Measurements from ENCODE around the gene WWC1.
"Not testable (repeated sequence)": the region's sequence is repeated elsewhere in the genome, so short reads cannot be mapped to it uniquely, and the experiment has no call there.

Gene WWC1

DNA sequence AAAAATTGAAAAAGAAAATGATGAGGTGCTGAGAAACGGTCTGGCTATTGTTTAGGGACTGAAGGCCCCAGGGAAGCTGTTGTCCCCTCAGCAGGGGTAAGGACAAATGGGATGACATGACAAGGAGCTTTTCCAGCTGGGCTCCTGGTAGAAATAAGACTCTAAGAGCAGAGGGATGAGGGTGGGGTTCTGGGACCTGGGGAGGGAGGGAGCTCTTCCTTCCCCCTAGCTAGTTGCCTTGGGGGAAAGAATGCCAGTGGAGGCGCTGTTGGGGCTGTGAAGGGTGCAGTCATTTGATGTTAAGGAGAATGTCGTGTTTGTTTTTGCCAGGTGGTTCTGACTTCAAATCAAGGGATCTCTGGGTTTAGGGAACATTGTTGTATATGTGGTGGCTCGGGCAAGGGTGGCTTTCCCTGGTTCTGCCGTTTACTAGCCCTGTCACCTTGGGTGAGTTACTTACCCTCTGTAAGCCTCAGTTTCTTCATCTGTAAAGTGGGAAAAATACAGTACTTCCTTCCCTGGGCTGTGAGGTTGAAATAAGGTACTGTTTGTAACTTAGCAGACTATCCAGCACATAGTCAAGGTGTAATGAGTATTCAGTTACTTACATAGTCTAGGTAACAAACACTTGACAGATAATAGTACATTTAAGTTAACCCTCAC is 47.8 kb downstream of the WWC1 start:
- DNase-seq, result no peak

DNA sequence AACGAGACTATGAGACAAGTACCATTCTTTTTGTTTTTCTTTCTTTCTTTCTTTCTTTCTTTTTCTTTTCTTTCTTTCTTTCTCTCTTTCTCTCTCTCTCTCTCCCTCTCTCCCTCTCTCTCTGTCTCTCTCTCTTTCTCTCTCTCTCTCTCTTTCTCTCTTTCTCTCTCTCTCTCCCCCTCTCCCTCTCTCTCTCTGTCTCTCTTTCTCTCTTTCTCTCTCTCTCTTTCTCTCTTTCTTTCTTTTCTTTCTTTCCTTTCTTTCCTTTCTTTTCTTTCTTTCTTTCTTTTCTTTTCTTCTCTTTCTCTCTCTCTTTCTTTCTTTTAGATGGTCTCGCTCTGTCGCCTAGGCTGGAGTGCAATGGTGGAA is 48.3 kb downstream of the WWC1 start:
- DNase-seq, result not testable (repeated sequence)

- no peak for DNase-seq
These were observed 49.0 kb downstream of the WWC1 start for GRCh38 chr5:168340487-168340886.

GRCh38 chr5:168341178-168341577 is 49.7 kb downstream of the WWC1 start:
- DNase-seq, result no peak

GRCh38 chr5:168342151-168342825 is 50.8 kb downstream of the WWC1 start:
- no peak for DNase-seq

GRCh38 chr5:168342985-168343384 is 51.5 kb downstream of the WWC1 start:
- DNase-seq, result no peak

GRCh38 chr5:168346417-168346816 is 55.0 kb downstream of the WWC1 start:
- DNase-seq, result no peak

- no peak for DNase-seq
These were observed 56.1 kb downstream of the WWC1 start for GRCh38 chr5:168347368-168348083.

- DNase-seq, result no peak
These were observed 56.6 kb downstream of the WWC1 start for GRCh38 chr5:168348084-168348414.

DNA sequence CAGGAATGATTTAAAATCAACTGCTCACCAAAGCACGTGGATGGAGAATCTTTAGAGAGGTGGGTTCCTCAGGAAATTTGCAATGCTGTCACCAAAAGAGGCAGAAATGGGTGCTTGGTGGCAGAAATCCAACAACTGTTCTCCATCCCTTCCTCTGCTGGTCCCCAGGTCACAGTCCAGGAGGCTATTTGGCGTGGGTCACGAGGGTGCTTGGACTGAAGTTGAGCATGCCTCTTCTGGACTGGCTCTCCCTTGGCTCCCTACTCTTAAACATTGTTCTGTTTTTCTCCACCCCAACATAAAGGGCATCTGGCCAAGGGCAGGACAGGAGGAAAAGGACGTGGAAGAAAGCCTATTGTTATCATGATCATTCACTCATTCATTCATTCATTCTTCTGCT is 58.9 kb downstream of the WWC1 start:
- no peak for DNase-seq

DNA sequence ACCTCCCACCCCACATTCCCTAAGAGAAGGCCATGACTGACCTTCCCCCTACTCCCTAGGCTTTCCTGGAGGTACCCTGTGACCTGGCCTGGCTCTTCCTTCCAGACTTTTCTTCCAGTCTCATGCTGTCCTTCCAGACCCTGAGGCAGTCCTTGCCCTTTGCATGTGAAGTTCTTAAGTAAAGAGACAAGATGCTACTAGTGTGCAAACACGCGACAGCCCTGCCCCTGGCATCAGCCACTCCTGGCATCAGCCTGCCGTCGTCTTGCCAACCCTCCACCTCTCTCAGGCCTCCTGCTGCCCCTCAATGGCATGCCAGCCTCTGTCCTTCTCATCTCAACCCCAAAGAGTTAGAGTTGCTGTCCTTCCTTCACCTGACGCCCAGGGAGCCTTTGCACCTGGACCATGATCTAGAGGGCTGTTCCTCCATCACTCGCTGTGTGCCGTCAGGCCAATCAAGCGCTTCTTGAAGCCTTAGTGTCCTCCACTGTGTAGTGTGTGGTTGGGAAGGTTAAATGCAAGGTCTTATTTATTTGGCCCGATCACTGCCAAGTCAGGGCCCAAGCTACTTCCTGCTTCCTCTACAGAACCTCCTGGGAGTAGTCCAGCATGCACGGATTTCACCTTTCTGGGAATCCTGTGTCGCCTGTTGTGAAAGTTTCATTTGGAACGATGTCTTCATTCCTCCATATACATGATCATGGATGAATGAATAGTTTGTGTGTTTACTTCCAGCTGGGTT is 61.9 kb downstream of the WWC1 start:
- DNase-seq, result no peak

GRCh38 chr5:168354397-168354796 is 63.0 kb downstream of the WWC1 start:
- DNase-seq, result no peak

GRCh38 chr5:168356171-168356570 is 64.7 kb downstream of the WWC1 start:
- no peak for DNase-seq

GRCh38 chr5:168356592-168356991 is 65.1 kb downstream of the WWC1 start:
- no peak for DNase-seq

DNA sequence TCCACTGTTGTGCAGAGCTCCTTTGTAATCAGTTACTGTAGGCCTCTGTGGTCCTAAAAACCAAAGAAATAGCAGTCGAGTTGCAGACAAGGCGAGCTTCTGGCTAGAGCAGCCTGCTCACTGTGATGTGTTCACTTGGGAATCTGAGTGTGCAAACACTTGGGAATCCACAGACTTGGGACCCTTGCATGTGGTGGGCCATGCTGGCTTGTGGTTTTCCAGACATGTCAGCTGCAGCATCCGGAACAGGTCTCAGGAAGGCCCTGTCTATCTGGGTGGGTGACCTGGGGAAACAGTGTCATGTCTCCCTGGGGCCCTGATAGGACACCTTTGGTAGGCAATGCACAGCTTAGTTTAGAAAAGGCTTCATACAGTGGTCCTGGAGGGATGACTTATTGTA is 66.4 kb downstream of the WWC1 start:
- DNase-seq, result no peak

GRCh38 chr5:168359820-168360460 is 68.5 kb downstream of the WWC1 start:
- no peak for DNase-seq

DNA sequence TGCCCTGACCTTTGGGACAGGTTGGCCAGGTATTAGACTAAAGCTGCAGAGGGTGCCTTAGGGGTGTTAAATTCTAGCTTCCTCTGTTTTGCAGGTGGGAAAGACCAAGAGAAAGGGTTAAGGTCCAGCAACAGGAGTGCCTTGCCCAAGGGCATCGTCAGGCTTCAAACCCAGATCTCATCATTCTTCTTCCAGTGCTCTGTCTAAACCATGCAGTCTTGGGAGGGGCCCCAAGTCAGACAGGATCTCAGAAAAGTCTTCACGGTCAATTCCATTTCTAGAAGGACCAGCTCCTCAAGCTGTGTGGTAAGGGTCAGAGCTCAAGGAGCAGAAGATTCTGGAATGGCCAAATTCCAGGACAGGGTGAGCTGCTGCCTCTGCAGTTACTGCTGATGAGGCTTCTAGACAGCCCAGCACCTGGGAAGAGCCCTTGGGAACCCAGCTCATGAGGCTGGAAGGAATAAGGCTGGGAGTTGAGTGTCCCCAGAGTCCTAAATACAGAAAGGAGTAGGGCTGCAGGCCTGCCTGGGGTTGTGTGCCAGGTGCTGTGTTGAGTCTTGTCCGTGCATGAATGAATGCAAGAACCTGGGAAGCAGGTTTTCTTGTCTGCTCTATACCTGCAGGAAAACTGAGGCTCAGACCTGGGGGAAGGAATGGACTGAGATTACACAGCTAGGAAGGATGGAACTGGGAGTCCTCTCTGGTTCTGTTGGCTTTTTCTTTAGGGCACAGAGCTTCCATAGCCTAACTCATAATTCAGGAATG is 69.3 kb downstream of the WWC1 start:
- DNase-seq, result no peak

- DNase-seq, result no peak
These were observed 70.8 kb downstream of the WWC1 start for GRCh38 chr5:168362097-168362885.

GRCh38 chr5:168364151-168364661 is 72.8 kb downstream of the WWC1 start:
- DNase-seq, result no peak

DNA sequence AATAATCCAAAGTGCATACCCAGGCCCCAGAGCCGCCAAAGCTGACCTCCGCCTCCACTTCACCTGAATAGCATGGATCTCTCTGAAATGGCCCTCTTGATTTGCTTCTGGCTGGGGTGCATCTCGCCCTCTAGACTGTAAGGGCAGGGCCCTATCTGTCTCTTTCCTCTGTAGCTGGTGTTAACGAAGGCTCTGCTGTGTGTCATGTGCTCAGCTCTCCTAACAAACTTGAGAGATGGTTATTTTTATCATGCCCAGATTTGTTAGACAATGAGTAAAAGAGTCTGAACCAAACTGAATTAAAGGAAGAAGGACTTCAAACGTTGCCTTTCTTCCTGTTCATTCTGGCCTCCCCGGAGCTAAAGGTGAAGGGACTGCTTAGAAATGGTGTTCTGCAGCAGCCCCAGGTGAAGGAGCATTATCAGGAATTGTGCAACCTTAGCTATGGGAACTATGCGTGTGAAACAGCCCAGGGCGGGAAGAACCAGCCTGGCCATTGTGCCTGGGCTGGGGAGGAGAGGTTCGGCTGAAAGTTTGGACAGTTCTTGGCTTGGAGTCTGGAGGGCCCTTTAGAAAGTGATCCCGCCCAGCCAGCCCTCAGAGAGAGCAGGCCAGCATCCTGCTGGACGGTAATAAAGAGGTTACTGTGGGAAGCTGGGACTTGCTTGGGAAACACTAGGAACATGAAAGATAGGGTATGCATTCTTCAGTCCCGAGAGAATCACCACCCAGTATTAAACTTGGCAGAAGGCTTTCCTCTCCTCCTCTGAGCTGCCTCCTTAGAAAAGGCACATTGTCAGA is 73.5 kb downstream of the WWC1 start:
- DNase-seq, result no peak
